HepG2 (cell line): ENCODE data around the gene MORN1. TPM values are rescaled to one million over a fixed set of nuclear protein-coding genes. Genes with fewer than 3 reads are reported as not detected.
A peak's percentile ranks its signal among the peaks of the same experiment; 100 is the strongest.

ENCODE experiments used
- ATF3 ChIP-seq: sonication (generic); formaldehyde crosslinking; IDR thresholded peaks from 2 replicates; pipeline ENCODE4 v1.4.0; 2020; ENCODE audit warnings: missing genetic modification reagents
- CREB3 ChIP-seq: sonication (generic); formaldehyde crosslinking; IDR thresholded peaks from 2 replicates; pipeline ENCODE4 v1.5.0; 2020; ENCODE audit warnings: missing genetic modification reagents
- DNMT3B ChIP-seq: conservative IDR thresholded peaks from 2 replicates; pipeline ENCODE4 v1.6.1; 2016; ENCODE audit warnings: missing biosample characterization, control low read depth
- GTF2F1 ChIP-seq: fragments of 150-350 bp; IDR thresholded peaks from 2 replicates; pipeline ENCODE4 v1.6.1; 2014; ENCODE audit warnings: low read length
- KLF16 ChIP-seq, 2 experiments: sonication (generic) in 1 of 2; formaldehyde crosslinking in 1 of 2; IDR thresholded peaks; 2 replicates each; pipeline versions ENCODE4 v1.6.1 to v1.8.0; 2016 to 2023; ENCODE audit warnings: missing genetic modification reagents in 2 of 2, missing compliant biosample characterization in 1 of 2
- MAFF ChIP-seq: IDR thresholded peaks from 2 replicates; pipeline ENCODE4 v1.6.1; 2011; ENCODE audit warnings: low read depth, low read length, improper control_type of control experiment
- MYC ChIP-seq: sonication (generic); formaldehyde crosslinking; IDR thresholded peaks from 2 replicates; pipeline ENCODE4 v1.9.0; 2021; ENCODE audit warnings: missing genetic modification reagents, borderline replicate concordance
- NFYB ChIP-seq: sonication (generic); formaldehyde crosslinking; IDR thresholded peaks from 2 replicates; pipeline ENCODE4 v1.4.0; 2020; ENCODE audit warnings: missing genetic modification reagents
- PRDM15 ChIP-seq: sonication (generic); formaldehyde crosslinking; IDR thresholded peaks from 2 replicates; pipeline ENCODE4 v1.4.0; 2020; ENCODE audit warnings: missing genetic modification reagents
- RXRA ChIP-seq: sonication (generic); formaldehyde crosslinking; IDR thresholded peaks from 2 replicates; pipeline ENCODE4 v1.5.1; 2020; ENCODE audit warnings: missing genetic modification reagents
- RXRB ChIP-seq: IDR thresholded peaks from 2 replicates; pipeline ENCODE4 v1.6.1; 2016; ENCODE audit warnings: borderline replicate concordance, missing genetic modification reagents, missing compliant biosample characterization
- SATB2 ChIP-seq: sonication (generic); formaldehyde crosslinking; IDR thresholded peaks from 2 replicates; pipeline ENCODE4 v1.5.0; 2020; ENCODE audit warnings: missing genetic modification reagents
- ZBTB8A ChIP-seq: sonication (generic); formaldehyde crosslinking; IDR thresholded peaks from 2 replicates; pipeline ENCODE4 v1.4.0; 2020; ENCODE audit warnings: mild to moderate bottlenecking, low read depth, missing genetic modification reagents, borderline replicate concordance
- ZNF143 ChIP-seq: sonication (generic); formaldehyde crosslinking; IDR thresholded peaks from 2 replicates; pipeline ENCODE4 v1.4.0; 2020; ENCODE audit warnings: missing genetic modification reagents
- ZNF251 ChIP-seq: sonication (generic); formaldehyde crosslinking; IDR thresholded peaks from 2 replicates; pipeline ENCODE4 v1.9.0; 2021; ENCODE audit warnings: mild to moderate bottlenecking, missing genetic modification reagents
- ZNF274 ChIP-seq: sonication (generic); formaldehyde crosslinking; IDR thresholded peaks from 2 replicates; pipeline ENCODE4 v1.5.1; 2020; ENCODE audit warnings: mild to moderate bottlenecking, missing genetic modification reagents
- ZNF335 ChIP-seq: sonication (generic); formaldehyde crosslinking; IDR thresholded peaks from 2 replicates; pipeline ENCODE4 v1.4.0; 2020; ENCODE audit warnings: missing genetic modification reagents
- ZNF547 ChIP-seq: sonication (generic); formaldehyde crosslinking; IDR thresholded peaks from 2 replicates; pipeline ENCODE4 v1.5.1; 2020; ENCODE audit warnings: mild to moderate bottlenecking, missing genetic modification reagents
- ZNF572 ChIP-seq: sonication (generic); formaldehyde crosslinking; IDR thresholded peaks from 2 replicates; pipeline ENCODE4 v1.5.1; 2020; ENCODE audit warnings: mild to moderate bottlenecking, missing genetic modification reagents
- ZNF597 ChIP-seq: sonication (generic); formaldehyde crosslinking; IDR thresholded peaks from 2 replicates; pipeline ENCODE4 v1.5.0; 2020; ENCODE audit warnings: missing genetic modification reagents
- ZNF709 ChIP-seq: sonication (generic); formaldehyde crosslinking; IDR thresholded peaks from 2 replicates; pipeline ENCODE4 v1.5.0; 2020; ENCODE audit warnings: mild to moderate bottlenecking, missing genetic modification reagents
- ZNF720 ChIP-seq: sonication (generic); formaldehyde crosslinking; IDR thresholded peaks from 2 replicates; pipeline ENCODE4 v1.4.0; 2020; ENCODE audit warnings: missing genetic modification reagents
- ZNF766 ChIP-seq: sonication (generic); formaldehyde crosslinking; IDR thresholded peaks from 2 replicates; pipeline ENCODE4 v1.5.0; 2020; ENCODE audit warnings: missing genetic modification reagents, borderline replicate concordance
- ZSCAN21 ChIP-seq: sonication (generic); formaldehyde crosslinking; IDR thresholded peaks from 2 replicates; pipeline ENCODE4 v1.8.0; 2022; ENCODE audit warnings: mild to moderate bottlenecking, missing genetic modification reagents, moderate library complexity, borderline replicate concordance
- polyA plus RNA-seq, 8 experiments: library from polyadenylated mRNA; depleted of rRNA in 3 of 8; stranded (reverse) in 7 of 8; unstranded in 1 of 8; fragments of >200 nt; fragmentation: Illumina TruSeq in 4 of 8; extraction: Trizol in 4 of 8; gene quantifications; 2 replicates each; pipeline versions ENCODE4 v1.2.1 to v1.2.3, GENCODE V29; 2011 to 2016; ENCODE audit warnings: low read depth in 4 of 8, missing spikeins in 1 of 8, mixed read lengths in 1 of 8; ENCODE audit not compliant: insufficient read depth in 1 of 8
- total RNA-seq, 5 experiments: library from RNA; depleted of rRNA; stranded (reverse); fragments of >200 nt; fragmentation: Illumina TruSeq; extraction: Trizol; gene quantifications; 2 replicates each; pipeline ENCODE4 v1.2.3, GENCODE V29; 2016; ENCODE audit warnings: low read depth in 1 of 5

Gene MORN1
- total and polyA plus RNA-seq, 2 of the 13 experiments (the other 11 are each of a cell fraction or from before 2014, with no cell fraction given): 3.1 to 6.5 TPM

- no peak for TF ChIP-seq ZNF597
- TF ChIP-seq CREB3: no peak
- TF ChIP-seq ZNF251 (CRISPR knock-in tag): 0 out of 2 replicates have a peak, but pooled peaks have one; percentile 59
- no peak for TF ChIP-seq KLF16 (CRISPR knock-in tag; IDR thresholded peaks at IDR 0.05)
- TF ChIP-seq RXRA (CRISPR knock-in tag): peak; percentile 11; the same call in 1 of the 2 replicates
- TF ChIP-seq SATB2 (CRISPR knock-in tag): peak; percentile 84; the same call in 1 of the 2 replicates
- no peak for TF ChIP-seq ZNF335 (CRISPR knock-in tag)
- TF ChIP-seq PRDM15 (CRISPR knock-in tag): peak; percentile 20; the same call in 1 of the 2 replicates
- peak; percentile 93 for TF ChIP-seq ZNF274 (CRISPR knock-in tag)
- peak; percentile 43 for TF ChIP-seq NFYB
- TF ChIP-seq ZNF709 (CRISPR knock-in tag): peak; percentile 95
- no peak for TF ChIP-seq ZBTB8A (CRISPR knock-in tag)
- TF ChIP-seq ZSCAN21 (CRISPR knock-in tag): peak; percentile 87
- TF ChIP-seq ZNF720 (CRISPR knock-in tag): no peak
- no peak; the same call in 1 of the 2 replicates for TF ChIP-seq RXRB (CRISPR knock-in tag)
- TF ChIP-seq DNMT3B (CRISPR knock-in tag): no peak
- TF ChIP-seq ZNF766 (CRISPR knock-in tag): peak; percentile 61; the same call in 1 of the 2 replicates
- peak; percentile 93 for TF ChIP-seq MYC
- TF ChIP-seq ZNF143: peak; percentile 60; the same call in 1 of the 2 replicates
- no peak for TF ChIP-seq GTF2F1
- TF ChIP-seq MAFF: no peak
- TF ChIP-seq ZNF547: no peak; the same call in none of the 2 replicates
- no peak for TF ChIP-seq ZNF572 (CRISPR knock-in tag)
- no peak; the same call in 1 of the 2 replicates for TF ChIP-seq ATF3
These were observed 21.6 kb upstream of the MORN1 start (continued) for GRCh38 chr1:2412773-2413494.
